C1 segment of cervical spinal cord (tissue), 14 donors: ENCODE results near the gene CELF4.
A peak's percentile ranks its signal among the peaks of the same experiment; 100 is the strongest.

Source experiments
- DNase-seq, 14 donors: peaks; one replicate each; lab custom pipeline; 2025; lab: John Stamatoyannopoulos, UW

Gene CELF4

DNA sequence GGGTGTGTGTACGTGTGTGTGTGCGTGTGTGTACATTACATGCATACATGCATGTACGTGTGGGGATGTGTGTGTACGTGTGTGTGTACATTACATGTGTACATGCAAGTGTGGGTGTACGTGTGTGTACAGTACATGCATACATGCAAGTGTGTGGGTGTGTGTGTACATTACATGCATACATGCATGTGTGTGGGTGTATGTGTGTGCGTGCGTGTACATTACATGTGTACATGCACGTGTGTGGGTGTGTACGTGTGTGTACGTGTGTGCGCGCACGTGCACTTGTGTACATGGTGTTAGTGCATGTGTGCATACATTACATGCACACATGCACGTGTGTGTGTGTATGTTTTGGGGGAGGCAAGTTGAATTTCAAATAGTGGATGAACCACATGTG, 300.6 kb downstream of the CELF4 start:
- DNase-seq = no peak

DNA sequence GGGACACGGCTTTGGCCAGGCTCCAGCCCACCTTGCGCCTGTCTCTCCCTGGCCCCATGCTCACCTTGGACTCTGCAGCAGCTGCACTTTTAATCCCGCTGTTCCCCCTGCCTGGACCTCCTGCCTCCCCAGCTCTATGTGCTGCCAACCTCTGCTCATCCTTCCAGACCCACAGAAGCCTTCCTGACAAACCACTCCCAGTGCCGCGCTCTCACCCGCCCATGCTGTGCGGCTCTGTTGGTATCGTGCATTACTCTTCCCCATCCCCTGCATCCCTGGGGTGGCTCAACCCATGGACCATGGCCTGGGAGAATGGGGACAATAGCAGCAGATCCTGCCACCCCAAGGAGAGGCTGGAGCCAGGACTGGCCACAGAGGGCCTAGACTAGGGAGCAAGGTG, 303.6 kb downstream of the CELF4 start:
- no peak for DNase-seq

DNA sequence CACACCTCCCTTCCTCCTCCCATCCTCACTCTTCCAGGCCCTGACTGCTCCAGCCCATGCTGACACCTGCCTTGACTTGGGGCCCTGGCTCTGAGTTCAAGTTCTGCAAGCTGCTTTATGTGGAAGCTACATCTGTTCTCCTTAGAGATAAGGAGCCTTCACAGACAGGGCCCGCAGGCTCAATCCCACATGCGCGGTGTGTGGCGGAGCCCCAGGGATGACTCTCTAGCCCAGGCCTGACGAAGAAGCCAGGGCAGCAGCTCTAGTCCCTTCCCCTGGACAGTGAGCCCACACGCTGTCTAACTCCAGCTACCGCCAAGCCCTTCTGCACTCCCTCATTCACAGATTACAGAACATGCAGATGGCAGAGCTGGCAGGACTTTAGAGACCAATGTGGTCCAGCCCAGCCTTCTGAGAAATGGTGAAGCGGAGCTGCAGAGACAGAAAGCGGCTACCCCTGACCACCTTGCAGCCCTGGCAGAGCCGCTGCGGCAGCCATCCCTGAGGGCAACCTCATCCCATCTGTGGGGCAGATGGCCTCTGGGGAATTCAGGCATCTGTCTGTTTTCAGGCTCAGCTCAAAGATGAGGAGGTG, 304.3 kb downstream of the CELF4 start:
- peak in 1 of 14 donors; percentile 60 for DNase-seq

DNA sequence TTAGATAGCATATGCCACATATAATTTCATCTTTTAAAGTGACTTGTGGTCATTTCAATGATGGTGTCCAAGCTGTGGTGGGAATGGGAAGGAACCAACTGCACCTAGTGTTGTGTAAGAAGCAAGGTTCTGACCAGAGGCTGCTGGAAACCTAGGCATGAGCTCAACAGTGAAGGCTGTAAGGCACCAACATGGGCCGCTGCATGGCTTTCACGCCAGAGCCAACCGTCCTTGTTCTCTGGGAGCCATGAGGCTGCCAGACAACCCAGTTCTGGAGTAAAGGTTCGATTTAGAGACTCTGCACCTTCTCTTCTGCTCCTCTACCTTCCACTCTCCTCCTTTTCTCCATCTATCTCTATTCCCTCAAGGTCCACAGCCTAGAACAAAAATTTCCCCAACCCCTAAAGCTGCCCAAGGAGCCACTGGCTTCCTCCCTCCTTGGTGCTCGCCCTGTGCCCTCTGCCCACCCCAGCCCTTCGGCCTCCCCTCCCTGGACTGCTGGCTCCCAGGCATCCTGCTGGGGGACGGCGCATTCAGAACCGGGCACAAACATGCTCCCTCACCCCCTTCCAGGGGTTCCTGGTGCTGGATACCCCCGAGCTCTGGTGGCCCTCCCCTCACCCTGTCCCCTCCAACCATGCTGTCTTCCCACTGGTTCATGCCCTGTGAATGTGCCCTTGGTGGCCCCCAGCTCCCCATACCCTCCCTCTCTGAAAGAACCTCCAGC, 305.1 kb downstream of the CELF4 start:
- no peak for DNase-seq

DNA sequence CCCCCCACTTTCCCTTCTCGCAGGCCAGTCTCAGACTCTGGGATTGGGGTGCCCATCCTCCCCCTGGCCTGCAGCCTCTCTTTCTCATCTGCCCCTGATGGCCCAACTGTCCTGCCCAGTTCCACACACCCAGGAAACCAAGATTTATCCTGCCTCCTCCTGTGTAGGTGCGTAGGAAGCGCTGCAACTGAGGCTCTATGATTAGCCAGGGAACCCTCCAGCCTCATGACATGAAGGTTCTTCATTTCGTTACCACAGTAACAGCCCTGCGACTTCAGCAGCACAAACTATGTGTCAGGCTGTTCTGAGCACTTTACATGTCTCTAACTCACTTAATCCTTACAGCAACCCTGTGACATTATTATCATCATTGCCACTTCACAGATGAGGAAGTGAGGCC, 305.9 kb downstream of the CELF4 start:
- DNase-seq = no peak

DNA sequence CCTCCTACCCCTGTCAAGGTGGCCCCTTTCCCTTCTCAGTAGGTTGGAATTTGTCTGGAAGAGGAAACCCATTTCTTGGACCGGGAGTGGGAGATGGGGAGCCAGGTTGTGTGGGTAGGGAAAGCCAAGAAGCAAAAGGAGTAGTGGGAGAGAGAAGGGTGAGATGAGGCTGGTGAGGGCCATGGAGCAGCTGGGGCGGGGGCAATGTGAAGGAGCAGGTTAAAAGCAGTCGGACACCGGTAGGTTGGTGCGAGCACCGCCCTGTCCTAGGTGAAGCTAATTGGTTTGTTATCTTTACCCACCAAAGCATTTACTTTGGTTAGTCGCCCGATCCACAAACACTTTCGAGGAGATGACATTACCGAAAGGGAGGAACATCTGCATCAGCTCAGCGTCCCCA, 306.8 kb downstream of the CELF4 start:
- DNase-seq = no peak

DNA sequence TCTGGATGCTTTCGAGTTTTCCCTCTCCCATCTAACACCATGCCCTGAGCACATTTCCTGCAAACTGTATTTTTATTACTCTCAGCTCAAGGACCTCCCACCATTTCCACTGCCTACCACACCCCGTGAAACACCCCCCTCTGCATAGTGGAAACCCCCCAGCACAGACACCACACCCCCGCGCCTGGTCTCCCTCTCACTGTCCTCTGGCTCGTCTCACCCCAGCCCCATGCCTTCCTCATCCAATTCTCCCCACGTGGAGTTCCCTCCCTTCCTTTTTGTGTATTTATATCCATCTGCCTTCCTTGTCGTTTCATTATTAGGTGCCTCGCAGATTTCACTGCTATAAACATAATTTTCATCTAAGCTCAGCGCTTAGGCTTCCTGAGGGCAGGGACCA, 307.5 kb downstream of the CELF4 start:
- DNase-seq = no peak

DNA sequence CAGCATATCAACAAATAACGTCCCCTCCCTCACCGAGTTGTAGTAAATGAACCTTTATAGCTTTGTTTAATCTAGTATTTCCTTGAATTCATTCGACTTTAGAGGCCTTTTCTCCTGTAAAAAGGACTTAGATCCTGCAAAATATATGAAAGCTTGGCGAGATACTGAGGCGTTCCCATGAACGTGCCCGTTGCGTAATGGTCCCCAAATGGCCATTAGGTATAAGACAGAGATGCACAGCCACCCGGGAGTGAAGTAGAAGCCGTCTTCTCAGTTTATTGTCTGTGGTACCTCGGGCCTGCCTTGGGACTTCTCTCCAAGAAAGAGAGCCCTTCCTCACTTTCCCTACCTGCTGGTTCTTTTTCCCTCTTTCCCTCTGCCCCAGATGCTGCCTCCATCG, 310.6 kb downstream of the CELF4 start:
- no peak for DNase-seq

DNA sequence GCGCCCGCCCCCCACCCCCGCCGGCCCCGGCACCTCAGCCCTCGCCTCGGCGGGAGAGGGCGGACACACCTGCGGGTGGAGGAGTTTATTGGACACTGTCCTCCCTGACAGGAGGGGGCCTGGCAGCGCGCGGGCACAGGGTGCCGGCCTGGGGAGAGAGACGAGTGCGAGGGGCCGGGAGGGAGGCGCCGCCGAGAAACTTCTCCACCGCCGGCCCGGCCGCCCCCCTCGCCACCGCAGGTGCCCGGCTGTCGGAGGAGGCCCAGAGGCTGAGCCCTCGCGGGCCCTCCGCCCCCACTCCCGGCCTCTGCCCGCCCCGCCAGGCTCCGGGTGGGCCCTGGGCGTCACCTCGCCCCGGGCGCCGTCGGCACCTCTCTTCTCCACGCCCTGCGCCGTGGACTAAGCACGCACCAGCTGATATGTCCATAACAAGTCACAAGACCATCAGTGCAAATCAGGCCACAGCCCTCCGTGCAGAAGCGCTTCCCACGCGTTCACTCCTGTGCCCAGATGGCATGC, 311.3 kb downstream of the CELF4 start:
- DNase-seq = no peak

DNA sequence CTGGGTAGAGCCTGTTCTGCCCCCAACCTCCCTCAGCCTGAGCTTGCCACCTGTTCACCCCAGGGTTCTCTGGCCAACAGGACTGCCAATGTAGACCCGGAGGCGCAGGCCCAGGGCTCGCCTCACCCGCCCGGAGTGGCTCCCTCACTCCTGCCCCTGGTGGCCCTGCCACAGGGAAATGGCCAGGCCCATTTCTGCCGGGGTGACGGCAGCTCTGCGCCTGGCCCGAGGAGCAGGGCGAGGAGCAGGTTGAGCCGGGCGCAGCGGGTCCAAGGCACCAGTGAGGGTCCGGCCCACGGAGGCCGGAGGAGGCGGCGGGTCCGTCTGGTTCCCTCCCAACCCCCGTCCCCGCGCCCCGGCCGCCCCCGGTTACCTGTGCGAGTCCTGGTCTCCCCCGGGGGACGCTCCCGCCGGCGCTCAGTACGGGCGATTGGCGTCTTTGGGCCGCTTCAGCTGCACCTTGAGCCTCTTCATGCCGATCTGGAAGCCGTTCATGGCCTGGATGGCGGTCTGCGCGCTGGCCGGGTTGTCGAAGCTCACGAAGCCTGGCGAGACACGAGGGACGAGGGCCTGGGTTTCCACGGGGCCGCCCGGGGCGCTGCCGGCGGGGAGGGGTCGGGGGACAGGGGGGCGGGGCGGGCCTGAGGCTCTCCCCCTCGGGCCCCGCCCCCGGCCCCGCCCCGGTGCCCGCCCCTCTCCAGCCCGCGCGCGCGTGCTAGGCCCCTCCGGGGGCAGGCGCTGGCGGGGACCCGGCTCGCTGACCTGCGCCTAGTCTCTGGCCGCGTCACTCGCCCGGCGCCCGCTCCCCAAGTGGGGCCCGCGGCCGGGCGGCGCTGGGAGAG, 312.0 kb downstream of the CELF4 start:
- DNase-seq = no peak

DNA sequence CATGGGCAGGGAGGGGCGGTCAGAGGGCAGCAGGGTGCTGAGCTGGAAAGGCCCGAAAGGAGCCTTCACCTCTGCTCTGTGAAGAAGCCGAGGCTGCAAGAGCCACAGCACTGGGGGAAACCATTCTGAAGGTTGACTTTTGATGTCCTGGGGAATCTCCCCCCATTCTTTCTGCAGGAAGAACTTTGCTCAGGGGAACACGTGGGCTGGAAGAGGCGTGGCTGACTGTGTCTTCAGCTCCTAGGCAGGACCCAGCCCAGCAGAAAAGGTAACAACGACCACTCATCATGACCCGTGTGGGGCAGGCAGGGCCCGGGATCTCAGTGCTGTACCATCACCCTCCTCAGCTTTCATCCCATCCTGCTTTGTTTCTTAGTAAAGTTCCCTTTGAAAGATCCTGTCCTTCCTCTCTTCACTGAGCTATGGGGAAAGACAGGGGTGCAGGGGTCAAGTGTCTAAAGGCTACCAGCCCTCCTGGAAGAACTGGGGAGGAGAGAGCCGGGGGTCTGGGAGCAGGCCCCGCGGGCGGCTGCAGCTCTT, 312.7 kb downstream of the CELF4 start:
- no peak for DNase-seq

DNA sequence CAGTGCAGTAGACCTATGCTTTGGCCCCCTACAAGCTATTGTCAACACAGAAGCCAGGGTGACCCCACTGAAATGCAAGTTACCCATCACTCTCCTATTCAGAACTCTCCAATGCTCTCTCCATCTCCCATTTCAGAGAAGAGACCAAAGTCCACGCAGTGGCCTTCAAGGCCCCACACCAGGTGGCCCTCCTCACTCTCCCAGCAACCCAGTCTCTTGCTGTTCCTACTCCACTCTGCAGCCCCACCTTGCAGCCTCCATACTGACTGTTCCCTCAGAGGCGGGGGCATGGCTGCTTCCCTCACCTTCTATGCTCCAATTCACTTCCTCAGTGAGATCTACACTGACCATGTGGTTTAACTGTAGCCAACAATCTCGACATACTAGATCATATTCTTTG, 313.3 kb downstream of the CELF4 start:
- no peak for DNase-seq

DNA sequence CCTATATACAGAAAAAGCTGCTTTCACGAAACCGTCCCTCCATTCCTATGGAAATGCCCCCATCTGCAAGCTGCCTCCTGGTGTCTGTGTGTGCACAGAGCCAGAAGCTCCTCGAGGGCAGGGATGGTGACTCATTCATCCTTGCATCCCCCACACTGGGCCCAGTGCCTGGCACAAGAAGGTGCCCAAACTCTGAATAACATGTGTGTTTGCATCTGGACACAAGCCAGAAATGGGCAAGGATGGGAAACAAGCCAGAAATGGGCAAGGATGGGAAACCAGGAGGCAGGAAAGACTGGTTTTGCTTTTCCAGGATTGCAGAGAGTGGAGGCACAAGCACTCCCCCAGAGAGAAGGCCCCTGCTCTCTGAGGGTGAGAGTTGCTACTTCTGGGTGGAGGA, 313.9 kb downstream of the CELF4 start:
- DNase-seq = no peak

DNA sequence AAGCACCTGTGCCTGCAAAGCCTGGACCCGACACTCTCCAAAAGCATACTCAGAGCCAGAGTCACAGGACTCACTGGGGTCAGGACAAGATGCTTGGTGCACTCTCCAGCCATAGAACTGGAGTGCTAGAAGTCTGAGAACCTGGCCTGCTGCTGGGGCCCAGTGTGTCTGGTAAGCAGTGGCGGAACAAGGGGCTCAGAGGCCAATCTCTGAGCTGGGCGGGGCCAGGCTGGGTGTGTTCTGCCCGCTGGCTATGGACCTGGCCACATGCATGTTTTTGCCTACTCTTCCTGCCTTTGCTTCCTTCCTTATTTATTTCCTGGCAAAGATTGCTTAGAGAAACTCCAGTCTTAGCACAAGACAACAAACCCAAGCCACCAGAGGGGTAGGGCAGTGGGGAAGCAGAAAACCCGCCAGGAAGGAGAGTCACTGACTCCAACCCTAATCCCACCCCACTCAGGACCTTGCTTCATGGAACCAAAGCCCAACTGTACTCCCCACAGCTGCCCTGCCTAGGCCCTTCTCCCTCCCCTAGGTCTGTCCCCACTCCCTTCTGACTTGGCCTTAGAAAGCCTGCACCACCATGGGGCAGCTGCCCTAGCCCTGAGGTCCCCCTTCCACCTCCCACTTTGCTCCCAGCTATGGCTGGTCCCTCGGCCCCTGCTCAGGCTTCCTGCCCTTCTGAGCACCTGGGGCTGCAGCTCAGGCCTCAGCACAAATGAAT, 315.5 kb downstream of the CELF4 start:
- DNase-seq = no peak

DNA sequence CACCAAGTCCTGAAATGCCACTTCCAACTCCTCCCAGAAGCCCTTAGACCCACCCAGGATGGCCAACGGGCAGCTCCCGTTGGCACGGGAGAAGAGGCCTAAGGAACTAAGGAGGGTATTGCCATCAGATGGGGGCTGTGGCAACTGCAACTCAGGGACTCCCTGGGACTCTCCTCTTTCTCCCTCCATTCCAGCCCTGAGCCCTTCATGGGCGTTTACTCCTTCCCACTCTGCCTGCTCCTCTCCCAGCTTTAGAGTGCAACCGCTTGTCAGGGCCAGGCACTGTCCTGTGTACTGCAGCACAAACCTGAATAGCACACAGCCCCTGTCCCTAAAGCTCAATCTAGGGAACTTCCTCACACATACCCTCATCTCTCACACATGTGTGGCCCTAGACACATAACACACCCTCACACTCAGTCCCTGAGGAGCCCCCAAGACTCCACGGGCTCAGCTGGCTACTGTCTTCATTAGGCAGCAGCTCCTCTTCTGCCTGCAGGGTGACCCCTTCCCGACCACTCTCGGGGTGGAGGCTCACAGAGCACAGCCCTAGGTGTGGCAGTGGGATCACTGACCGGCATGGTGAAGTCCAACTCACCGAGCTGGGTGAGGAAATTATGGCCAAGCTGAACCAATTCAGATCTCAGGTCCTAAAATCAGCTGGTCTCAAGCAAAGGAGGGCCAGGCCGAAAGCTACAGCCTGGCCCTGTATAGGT, 316.3 kb downstream of the CELF4 start:
- no peak for DNase-seq

DNA sequence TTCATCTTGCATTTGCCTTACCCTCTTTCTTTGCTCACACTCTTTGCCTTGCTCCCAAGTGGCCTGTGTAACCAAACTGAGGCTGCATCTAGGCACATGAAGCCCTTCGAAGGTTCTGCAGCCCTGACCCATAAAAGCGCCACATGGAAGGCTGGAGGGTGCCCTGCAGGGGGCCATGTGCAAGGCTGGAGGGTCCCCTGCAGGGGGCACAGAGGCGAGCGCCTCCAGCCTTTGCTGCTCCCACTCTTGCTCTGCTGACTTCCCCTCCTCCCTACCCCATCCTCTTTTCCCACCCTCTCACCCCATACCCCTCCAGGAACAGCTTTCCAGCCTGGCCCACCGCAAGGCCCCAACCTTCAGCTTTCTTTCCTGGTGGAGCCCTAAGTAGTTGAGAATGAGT, 317.3 kb downstream of the CELF4 start:
- DNase-seq = no peak

DNA sequence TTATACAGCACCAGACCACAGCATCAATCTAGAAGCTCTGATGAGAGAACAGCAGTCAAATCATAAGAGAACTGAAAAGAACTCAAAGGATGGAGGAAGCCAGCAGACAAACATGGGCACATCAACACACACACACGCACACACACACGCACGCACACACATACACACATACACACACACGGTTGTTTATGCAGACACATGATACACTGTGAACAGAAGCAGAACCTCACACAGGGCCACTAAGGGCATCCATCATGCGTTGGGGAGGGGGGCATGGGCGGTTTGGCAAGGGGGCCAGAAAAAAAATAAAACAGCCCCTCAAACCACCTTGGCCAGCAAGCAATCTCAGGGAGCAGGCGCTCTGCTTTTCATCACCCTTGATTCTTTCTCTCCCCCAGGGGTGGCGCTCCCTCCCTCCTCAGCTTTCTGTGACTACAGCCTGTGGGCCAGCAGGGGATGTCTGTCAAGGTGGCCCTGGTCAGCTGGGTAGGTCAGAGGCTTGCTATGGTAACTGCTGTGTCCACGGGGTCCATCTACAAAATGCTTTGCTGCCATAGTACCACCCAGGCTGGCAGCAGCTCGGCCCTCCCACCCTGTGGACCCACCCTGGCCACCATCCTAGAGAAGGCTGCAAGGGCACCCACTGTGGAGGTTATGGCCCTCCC, 318.0 kb downstream of the CELF4 start:
- no peak for DNase-seq

DNA sequence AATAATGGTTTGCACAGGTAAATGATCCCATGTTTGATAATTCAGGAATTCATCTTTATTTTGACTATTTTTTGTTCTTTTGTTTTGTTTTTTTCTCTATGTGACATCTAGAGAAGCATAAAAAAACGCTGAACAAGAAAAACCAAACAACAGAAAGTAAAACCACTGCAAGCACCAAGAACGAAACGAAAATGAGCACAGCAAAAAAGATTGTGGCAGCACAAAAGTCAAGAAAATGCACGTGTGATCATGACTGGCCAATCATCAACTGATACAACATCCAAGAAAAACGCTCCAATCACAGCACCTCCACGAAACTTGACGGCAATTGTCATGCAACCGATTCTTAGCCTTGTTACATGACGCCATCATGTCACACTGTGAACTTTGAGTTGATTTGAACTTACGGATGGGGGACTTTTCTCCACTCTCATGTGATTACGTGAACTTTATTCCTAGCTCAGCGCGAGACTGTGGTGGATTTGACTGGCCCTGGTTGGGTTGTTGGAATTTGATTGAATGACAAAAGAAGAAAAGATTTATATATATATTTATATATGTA, 318.7 kb downstream of the CELF4 start:
- DNase-seq = no peak

DNA sequence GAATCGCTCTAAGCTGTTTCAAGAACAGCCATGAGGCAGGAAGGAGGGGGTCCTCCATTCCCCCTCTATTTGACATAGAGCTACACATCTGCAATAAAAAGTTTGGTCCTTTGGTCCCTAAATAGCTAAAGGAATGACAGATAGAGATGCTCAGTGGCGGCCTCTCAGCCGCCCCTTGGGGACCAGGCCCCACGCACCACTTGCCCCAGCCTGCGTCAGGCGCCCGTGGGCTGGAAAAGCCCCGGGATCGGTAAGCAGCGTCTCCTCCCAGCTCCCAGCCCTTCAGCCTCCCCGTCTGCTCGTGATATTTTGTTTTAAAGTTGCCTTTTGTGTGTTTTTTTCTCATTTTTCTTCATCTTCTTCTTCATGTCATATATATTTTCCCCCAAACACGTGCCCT, 321.0 kb downstream of the CELF4 start:
- DNase-seq = no peak

DNA sequence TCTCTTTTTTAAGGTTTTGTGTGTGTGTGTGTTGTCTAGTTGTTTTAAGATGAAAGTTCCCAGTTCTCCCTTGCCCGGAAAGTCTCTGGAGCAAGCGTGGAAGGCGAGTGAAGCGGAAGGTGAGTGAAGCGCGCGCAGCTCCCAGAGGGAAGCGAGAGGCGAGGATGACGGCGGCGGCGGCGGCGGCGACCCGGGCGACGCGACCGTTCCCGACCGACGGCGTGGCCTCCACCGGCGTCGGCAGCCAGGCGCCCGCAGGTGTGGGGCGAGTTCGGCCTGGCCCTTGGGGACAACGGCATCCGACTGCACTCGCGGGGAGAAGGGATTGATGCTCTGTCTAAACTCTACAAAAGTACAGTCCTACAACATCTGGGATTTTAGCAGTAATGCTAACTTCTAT, 321.9 kb downstream of the CELF4 start:
- no peak for DNase-seq
